PC-3 (cell line): ENCODE data around the gene SLFNL1. TPM values are rescaled to one million over a fixed set of nuclear protein-coding genes. Genes with fewer than 3 reads are reported as not detected.

Experiments used
- ATAC-seq: fragments of 200-7000 bp; cut with Tn5 transposase; 2 replicates; pipeline ENCODE4 v1.9.1; 2020; ENCODE audit warnings: mild to moderate bottlenecking, moderate library complexity
- BruUV-seq: library from RNA; stranded (reverse); fragments of 400-500 nt; replicated peaks from 2 replicates; lab custom pipeline; 2021; lab: Mats Ljungman, UMichigan
- CTCF ChIA-PET: fragments of 300-600 bp; sonication (Branson Sonifier 250); formaldehyde crosslinking; loops from one replicate; lab custom pipeline; 2022; ENCODE audit warnings: antibody characterized with exemption; lab: Charles Lee
- POLR2A ChIA-PET: fragments of 300-600 bp; sonication (Branson Sonifier 250); formaldehyde crosslinking; loops from one replicate; lab custom pipeline; 2022; ENCODE audit warnings: antibody characterized with exemption; ENCODE audit not compliant: unreplicated experiment; lab: Charles Lee
- DNase-seq: peaks from one replicate; pipeline ENCODE4 v3.0.0-alpha.2; 2015
- H2AFZ ChIP-seq: fragments of 300-600 bp; sonication (generic); 2 replicates; pipeline ENCODE4 v1.6.0; 2016; ENCODE audit warnings: antibody characterized with exemption, low read length
- H3F3A ChIP-seq: fragments of 300-600 bp; sonication (generic); one replicate; pipeline ENCODE4 v1.6.0; 2017; ENCODE audit warnings: antibody characterized with exemption, low read length, control low read depth, mild to moderate bottlenecking; ENCODE audit not compliant: unreplicated experiment
- H3K27ac ChIP-seq: fragments of 300-600 bp; sonication (generic); 2 replicates; pipeline ENCODE4 v1.5.1; 2016; ENCODE audit warnings: mild to moderate bottlenecking, low read length
- H3K27me3 ChIP-seq: fragments of 300-600 bp; sonication (generic); 2 replicates; pipeline ENCODE4 v1.6.1; 2016; ENCODE audit warnings: low read length, mixed read lengths
- H3K36me3 ChIP-seq: fragments of 300-600 bp; sonication (generic); 2 replicates; pipeline ENCODE4 v1.6.1; 2016; ENCODE audit warnings: low read depth, mixed run types, low read length, mixed read lengths
- H3K4me1 ChIP-seq: fragments of 300-600 bp; sonication (generic); 2 replicates; pipeline ENCODE4 v1.5.1; 2016; ENCODE audit warnings: low read length; ENCODE audit not compliant: insufficient read depth
- H3K4me2 ChIP-seq: fragments of 300-600 bp; sonication (generic); 2 replicates; pipeline ENCODE4 v1.6.0; 2016; ENCODE audit warnings: low read length
- H3K4me3 ChIP-seq: fragments of 300-600 bp; sonication (generic); 2 replicates; pipeline ENCODE4 v1.5.1; 2016; ENCODE audit warnings: mild to moderate bottlenecking, low read length, mixed read lengths
- H3K79me2 ChIP-seq: fragments of 300-600 bp; sonication (generic); 2 replicates; pipeline ENCODE4 v1.6.1; 2017; ENCODE audit warnings: low read length, mixed read lengths
- H3K9ac ChIP-seq: fragments of 300-600 bp; sonication (generic); 2 replicates; pipeline ENCODE4 v1.6.0; 2016; ENCODE audit warnings: mild to moderate bottlenecking, low read length
- H3K9me2 ChIP-seq: fragments of 300-600 bp; sonication (generic); replicated peaks from 2 replicates; pipeline ENCODE4 v1.6.1; 2016; ENCODE audit warnings: mixed run types, low read length, mixed read lengths
- H3K9me3 ChIP-seq: fragments of 300-600 bp; sonication (generic); 2 replicates; pipeline ENCODE4 v1.6.1; 2016; ENCODE audit warnings: low read length, mixed read lengths
- H4K20me1 ChIP-seq: fragments of 300-600 bp; sonication (generic); 2 replicates; pipeline ENCODE4 v1.6.1; 2016; ENCODE audit warnings: low read length, mixed read lengths
- EZH2 ChIP-seq: fragments of 300-600 bp; sonication (generic); IDR thresholded peaks from one replicate; pipeline ENCODE4 v1.6.1; 2017; ENCODE audit warnings: antibody characterized with exemption, mild to moderate bottlenecking, low read length; ENCODE audit not compliant: unreplicated experiment
- EZH2phosphoT487 ChIP-seq: fragments of 300-600 bp; sonication (generic); IDR thresholded peaks from 2 replicates; pipeline ENCODE4 v1.6.1; 2018; ENCODE audit warnings: mild to moderate bottlenecking, antibody characterized with exemption, low read length, borderline replicate concordance
- intact Hi-C: fragments of 100-400 bp; cut with micrococcal nuclease; formaldehyde crosslinking; loops from 2 replicates; pipeline ENCODE4 v1.9.0; 2023
- total RNA-seq: library from RNA; depleted of rRNA; stranded (reverse); fragments of >200 nt; gene quantifications from 2 replicates; pipeline ENCODE4 v1.2.3, GENCODE V29; 2014
- TF ChIP-seq, protein P1 (sequence below): fragments of 300-600 bp; sonication (generic); conservative IDR thresholded peaks from 2 replicates; pipeline ENCODE4 v1.5.1; 2017; ENCODE audit warnings: antibody characterized with exemption, low read depth, mild to moderate bottlenecking, low read length

Gene SLFNL1
- total RNA-seq, 1 experiment from 2014 or later: 0.22 TPM

DNA sequence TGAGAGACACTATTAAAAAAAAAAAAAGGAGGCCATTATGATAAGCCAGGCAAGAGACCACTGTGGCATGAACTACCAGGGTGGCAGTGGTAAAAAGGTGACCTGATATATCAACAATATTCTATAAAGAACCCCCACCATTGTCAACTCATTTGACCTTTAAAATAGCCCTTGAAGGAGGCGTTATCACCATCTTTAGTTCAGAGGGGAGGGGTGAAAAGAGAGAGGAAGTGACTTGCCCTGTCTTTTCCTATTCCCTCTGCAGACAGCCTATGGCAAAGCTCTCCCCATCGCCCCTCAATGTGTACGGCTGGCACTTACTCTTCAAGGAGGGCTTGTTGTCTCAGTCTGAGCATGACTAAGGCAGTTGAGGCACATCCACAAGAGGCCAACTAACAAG is 11.7 kb upstream of the SLFNL1 start:
- H4K20me1 ChIP-seq: no peaks in the 10 kb centered on the region
- H3K27ac ChIP-seq: no peak overlapping the region
- H3K4me1 ChIP-seq: no peaks in the 10 kb centered on the region
- ATAC-seq (no peak), DNase-seq (no peak)
- no peak overlapping the region for H2AFZ ChIP-seq
- POLR2A ChIA-PET: no interaction called here
- H3K4me3 ChIP-seq: no peak overlapping the region
- H3K9me2 ChIP-seq: no peaks in the 10 kb centered on the region
- H3K79me2 ChIP-seq: no peaks in the 10 kb centered on the region
- no peak overlapping the region for H3K4me2 ChIP-seq
- no peaks in the 10 kb centered on the region for H3K27me3 ChIP-seq
- peaks cover 16% of the 10 kb centered on the region for H3K36me3 ChIP-seq
- BruUV-seq: no TSS peak
- TF ChIP-seq EZH2phosphoT487: no peak
- TF ChIP-seq, protein P1, sequence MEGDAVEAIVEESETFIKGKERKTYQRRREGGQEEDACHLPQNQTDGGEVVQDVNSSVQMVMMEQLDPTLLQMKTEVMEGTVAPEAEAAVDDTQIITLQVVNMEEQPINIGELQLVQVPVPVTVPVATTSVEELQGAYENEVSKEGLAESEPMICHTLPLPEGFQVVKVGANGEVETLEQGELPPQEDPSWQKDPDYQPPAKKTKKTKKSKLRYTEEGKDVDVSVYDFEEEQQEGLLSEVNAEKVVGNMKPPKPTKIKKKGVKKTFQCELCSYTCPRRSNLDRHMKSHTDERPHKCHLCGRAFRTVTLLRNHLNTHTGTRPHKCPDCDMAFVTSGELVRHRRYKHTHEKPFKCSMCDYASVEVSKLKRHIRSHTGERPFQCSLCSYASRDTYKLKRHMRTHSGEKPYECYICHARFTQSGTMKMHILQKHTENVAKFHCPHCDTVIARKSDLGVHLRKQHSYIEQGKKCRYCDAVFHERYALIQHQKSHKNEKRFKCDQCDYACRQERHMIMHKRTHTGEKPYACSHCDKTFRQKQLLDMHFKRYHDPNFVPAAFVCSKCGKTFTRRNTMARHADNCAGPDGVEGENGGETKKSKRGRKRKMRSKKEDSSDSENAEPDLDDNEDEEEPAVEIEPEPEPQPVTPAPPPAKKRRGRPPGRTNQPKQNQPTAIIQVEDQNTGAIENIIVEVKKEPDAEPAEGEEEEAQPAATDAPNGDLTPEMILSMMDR: no peak
- no peak for TF ChIP-seq EZH2
- H3F3A ChIP-seq: no peaks in the 10 kb centered on the region
- no peak overlapping the region for H3K9ac ChIP-seq
- intact Hi-C loops: loop anchor here (10.0 kb wide), 1 partner anchor 202 kb away; no protein-coding TSS in a partner anchor
- no peaks in the 10 kb centered on the region for H3K9me3 ChIP-seq
- CTCF ChIA-PET: no interaction called here

DNA sequence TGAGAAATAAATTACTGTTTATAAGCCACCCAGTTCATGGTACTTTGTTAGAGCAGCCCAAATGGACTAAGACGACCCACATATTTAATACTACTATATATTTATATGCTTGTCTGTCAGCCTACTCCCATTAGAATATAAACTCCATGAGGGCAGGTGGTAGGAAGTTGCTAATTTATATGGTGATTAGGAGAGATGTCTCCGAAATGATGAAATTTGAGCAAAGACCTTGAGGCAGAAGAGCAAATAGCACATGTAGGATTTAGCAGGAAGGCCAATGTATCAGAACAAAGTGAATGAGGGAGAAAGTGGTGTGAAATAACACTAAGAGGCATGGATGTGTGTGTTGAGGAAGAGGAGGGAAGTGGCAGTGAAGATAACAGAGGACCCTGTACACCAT is 10.6 kb upstream of the SLFNL1 start:
- Histone ChIP-seq H2AFZ (no peak overlapping the region), H3F3A (no peaks in the 10 kb centered on the region), H3K4me3 (no peak overlapping the region), H3K79me2 (no peaks in the 10 kb centered on the region), H4K20me1 (no peaks in the 10 kb centered on the region), H3K9ac (no peak overlapping the region), H3K9me3 (no peaks in the 10 kb centered on the region), H3K36me3 (peaks cover 18% of the 10 kb centered on the region), H3K4me1 (no peaks in the 10 kb centered on the region), H3K4me2 (no peak overlapping the region), H3K27ac (no peak overlapping the region), H3K9me2 (no peaks in the 10 kb centered on the region), H3K27me3 (no peaks in the 10 kb centered on the region)
- ATAC-seq (no peak), DNase-seq (no peak)
- ChIA-PET POLR2A (no interaction called here), CTCF (no interaction called here)
- BruUV-seq: no TSS peak
- intact Hi-C loops: loop anchor here (10.0 kb wide), 1 partner anchor 203 kb away; no protein-coding TSS in a partner anchor
- TF ChIP-seq, protein P1: no peak
- TF ChIP-seq EZH2phosphoT487 (no peak), EZH2 (no peak)

DNA sequence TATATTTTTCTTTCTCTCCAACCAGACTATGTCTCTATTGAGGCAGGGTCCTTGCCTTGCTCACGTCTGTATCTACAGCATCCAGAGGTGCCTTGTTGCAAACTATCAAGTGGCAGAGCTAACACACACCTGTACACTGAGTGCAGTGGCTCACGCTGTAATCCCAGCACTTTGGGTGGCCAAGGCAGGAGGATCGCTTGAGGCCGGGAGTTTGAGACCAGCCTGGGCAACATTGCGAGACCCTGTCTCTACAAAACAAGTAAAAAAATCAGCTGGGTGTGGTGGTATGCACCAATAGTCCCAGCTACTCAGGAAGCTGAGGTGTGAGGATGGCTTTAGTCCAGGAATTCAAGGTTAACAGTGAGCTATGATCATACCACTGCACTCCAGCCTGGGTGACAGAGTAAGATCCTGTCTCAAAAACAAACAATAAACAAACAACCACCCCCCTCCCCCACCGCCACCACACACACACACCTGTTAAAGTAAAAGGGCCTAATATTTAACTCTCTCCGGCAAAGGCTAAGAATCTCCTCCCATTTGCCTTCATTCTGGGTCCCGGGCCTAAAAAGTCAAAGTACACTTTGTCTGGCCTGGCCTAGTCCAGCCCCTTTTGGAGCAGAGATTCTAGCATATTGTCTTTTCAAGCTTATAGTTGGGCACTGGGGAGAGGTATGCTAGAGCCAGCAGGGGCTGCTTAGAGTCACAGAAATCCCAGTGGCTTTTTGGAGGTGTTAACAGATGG is 9.5 kb upstream of the SLFNL1 start:
- H3K9ac ChIP-seq: no peak overlapping the region
- H3K27ac ChIP-seq: no peak overlapping the region
- no peaks in the 10 kb centered on the region for H3K4me1 ChIP-seq
- DNase-seq: no peak
- H3K9me3 ChIP-seq: no peaks in the 10 kb centered on the region
- TF ChIP-seq EZH2 (no peak), EZH2phosphoT487 (no peak)
- TF ChIP-seq, protein P1: no peak
- intact Hi-C loops: loop anchor here (10.0 kb wide), 1 partner anchor 204 kb away; no protein-coding TSS in a partner anchor
- BruUV-seq: no TSS peak
- H3K4me2 ChIP-seq: no peak overlapping the region
- CTCF ChIA-PET: no interaction called here
- H3K4me3 ChIP-seq: no peak overlapping the region
- POLR2A ChIA-PET: no interaction called here
- no peaks in the 10 kb centered on the region for H3F3A ChIP-seq
- peaks cover 16% of the 10 kb centered on the region for H3K36me3 ChIP-seq
- H3K79me2 ChIP-seq: no peaks in the 10 kb centered on the region
- H4K20me1 ChIP-seq: no peaks in the 10 kb centered on the region
- no peaks in the 10 kb centered on the region for H3K9me2 ChIP-seq
- no peak overlapping the region for H2AFZ ChIP-seq
- H3K27me3 ChIP-seq: no peaks in the 10 kb centered on the region
- ATAC-seq: no peak
